Gastroesophageal sphincter (tissue), 3 donors: ENCODE results near the gene VEGFC.

Experiments
- POLR2A ChIP-seq, 2 donors: fragments of 450-650 bp; IDR thresholded peaks; one replicate each; pipeline ENCODE4 v1.6.1; 2017; ENCODE audit warnings: antibody characterized with exemption in 2 of 2, mild to moderate bottlenecking in 2 of 2, moderate library complexity in 1 of 2
- TF ChIP-seq, protein P1 (sequence below), 4 experiments: fragments of 200-600 bp in 2 of 4; fragments of 450-650 bp in 2 of 4; sonication (generic) in 1 of 4; IDR thresholded peaks; one replicate each; pipeline ENCODE4 v1.5.1; 2017 to 2019; ENCODE audit warnings: antibody characterized with exemption in 4 of 4, mild to moderate bottlenecking in 2 of 4, moderate library complexity in 2 of 4

DNA sequence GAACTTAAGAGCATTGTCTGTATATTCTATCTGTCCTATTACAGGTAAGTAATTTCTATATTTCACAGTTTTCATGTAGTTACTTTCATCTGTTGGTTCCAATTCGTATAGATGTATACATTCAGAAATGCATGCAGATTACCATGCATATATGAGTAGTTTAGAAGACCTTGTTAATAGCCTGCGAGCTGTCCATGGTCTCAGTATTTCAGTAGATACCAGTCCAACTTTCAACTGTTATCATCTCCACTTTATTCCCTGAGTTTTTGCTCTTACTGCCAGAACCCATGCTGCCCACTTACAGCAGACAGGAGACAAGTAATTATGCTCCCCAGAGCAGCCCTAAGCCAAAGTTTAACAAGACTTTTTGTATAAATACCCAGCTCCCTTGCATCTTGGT is 37.7 kb downstream of the VEGFC start:
- no peak for TF ChIP-seq POLR2A (IDR thresholded peaks at IDR 0.05)
- TF ChIP-seq, protein P1, sequence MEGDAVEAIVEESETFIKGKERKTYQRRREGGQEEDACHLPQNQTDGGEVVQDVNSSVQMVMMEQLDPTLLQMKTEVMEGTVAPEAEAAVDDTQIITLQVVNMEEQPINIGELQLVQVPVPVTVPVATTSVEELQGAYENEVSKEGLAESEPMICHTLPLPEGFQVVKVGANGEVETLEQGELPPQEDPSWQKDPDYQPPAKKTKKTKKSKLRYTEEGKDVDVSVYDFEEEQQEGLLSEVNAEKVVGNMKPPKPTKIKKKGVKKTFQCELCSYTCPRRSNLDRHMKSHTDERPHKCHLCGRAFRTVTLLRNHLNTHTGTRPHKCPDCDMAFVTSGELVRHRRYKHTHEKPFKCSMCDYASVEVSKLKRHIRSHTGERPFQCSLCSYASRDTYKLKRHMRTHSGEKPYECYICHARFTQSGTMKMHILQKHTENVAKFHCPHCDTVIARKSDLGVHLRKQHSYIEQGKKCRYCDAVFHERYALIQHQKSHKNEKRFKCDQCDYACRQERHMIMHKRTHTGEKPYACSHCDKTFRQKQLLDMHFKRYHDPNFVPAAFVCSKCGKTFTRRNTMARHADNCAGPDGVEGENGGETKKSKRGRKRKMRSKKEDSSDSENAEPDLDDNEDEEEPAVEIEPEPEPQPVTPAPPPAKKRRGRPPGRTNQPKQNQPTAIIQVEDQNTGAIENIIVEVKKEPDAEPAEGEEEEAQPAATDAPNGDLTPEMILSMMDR (IDR thresholded peaks at IDR 0.05) = no peak
